Mammary epithelial cell (primary cell): Measurements from ENCODE around the gene VSIG8.
A peak's percentile ranks its signal among the peaks of the same experiment; 100 is the strongest.

Experiments
- EZH2 ChIP-seq: IDR thresholded peaks from 2 replicates; pipeline ENCODE4 v1.6.1; 2012; ENCODE audit warnings: low read length, inconsistent platforms, borderline replicate concordance
- TF ChIP-seq, protein P1 (sequence below), 2 donors: IDR thresholded peaks in 1 of 2; conservative IDR thresholded peaks in 1 of 2; 2 replicates each; pipeline ENCODE4 v1.5.1; 2011 to 2012; ENCODE audit warnings: inconsistent platforms in 2 of 2, low read length in 2 of 2, mild to moderate bottlenecking in 2 of 2, control low read depth in 1 of 2, low read depth in 1 of 2; ENCODE audit not compliant: insufficient read depth in 1 of 2; ENCODE audit errors: extremely low read depth in 1 of 2

DNA sequence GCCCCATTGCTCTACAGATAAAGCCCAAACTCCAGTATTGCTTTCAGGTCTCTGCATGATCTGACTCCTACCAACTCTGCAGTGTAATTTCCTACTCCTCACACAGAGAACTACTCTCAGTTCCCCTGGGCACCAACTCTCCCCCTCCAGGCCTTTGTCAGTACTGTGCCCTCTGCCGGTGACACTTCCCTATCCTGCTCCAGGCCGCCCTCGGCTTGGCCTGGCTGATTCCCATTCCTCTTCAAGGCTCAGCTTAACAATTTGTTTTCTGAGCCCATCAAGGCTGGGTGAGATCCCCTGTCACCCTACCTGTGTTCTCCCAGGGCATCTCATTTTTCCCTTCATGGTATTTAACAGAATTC is 33.2 kb downstream of the VSIG8 start:
- TF ChIP-seq, protein P1, sequence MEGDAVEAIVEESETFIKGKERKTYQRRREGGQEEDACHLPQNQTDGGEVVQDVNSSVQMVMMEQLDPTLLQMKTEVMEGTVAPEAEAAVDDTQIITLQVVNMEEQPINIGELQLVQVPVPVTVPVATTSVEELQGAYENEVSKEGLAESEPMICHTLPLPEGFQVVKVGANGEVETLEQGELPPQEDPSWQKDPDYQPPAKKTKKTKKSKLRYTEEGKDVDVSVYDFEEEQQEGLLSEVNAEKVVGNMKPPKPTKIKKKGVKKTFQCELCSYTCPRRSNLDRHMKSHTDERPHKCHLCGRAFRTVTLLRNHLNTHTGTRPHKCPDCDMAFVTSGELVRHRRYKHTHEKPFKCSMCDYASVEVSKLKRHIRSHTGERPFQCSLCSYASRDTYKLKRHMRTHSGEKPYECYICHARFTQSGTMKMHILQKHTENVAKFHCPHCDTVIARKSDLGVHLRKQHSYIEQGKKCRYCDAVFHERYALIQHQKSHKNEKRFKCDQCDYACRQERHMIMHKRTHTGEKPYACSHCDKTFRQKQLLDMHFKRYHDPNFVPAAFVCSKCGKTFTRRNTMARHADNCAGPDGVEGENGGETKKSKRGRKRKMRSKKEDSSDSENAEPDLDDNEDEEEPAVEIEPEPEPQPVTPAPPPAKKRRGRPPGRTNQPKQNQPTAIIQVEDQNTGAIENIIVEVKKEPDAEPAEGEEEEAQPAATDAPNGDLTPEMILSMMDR (conservative IDR thresholded peaks at IDR 0.05 in 1 of 2, IDR thresholded peaks at IDR 0.05 in 1 of 2; ENCODE audit: extremely low read depth in 1 of 2, insufficient read depth in 1 of 2, low read depth in 1 of 2, low read length in 2 of 2), result peak; percentile 14 to 45
- no peak for TF ChIP-seq EZH2
